ENCODE measurements around the gene ZEB2.

The ZEB2 gene

GRCh38 chr2:144343145-144343544 is 176.8 kb downstream of the ZEB2 start:
- no peak for DNase-seq

GRCh38 chr2:144341538-144341937 is 178.4 kb downstream of the ZEB2 start:
- DNase-seq: no peak

GRCh38 chr2:144339048-144339447 is 180.9 kb downstream of the ZEB2 start:
- no peak for DNase-seq

- no peak for DNase-seq
Observed at GRCh38 chr2:144334551-144334950, 185.4 kb downstream of the ZEB2 start.

Data from DMS79 treated with DMSO at 0.1 percent for 48 hours (cell line).